OCI-M2 (cell line): ENCODE measurements around the gene ANKS1B.

Experiments
- DNase-seq: peaks from one replicate; lab custom pipeline; 2025; ENCODE audit not compliant: unreplicated experiment; lab: John Stamatoyannopoulos, UW

Gene ANKS1B

GRCh38 chr12:98743362-98743953 lies 1241.3 kb downstream of the ANKS1B start:
- DNase-seq = no peak

- no peak for DNase-seq
Observed at GRCh38 chr12:98741556-98742265, 1243.0 kb downstream of the ANKS1B start.

- DNase-seq = no peak
Observed at GRCh38 chr12:98741196-98741555, 1243.6 kb downstream of the ANKS1B start.

GRCh38 chr12:98740751-98741150 lies 1244.0 kb downstream of the ANKS1B start:
- DNase-seq = no peak

GRCh38 chr12:98738539-98738938 lies 1246.2 kb downstream of the ANKS1B start:
- DNase-seq = no peak

- no peak for DNase-seq
Observed at GRCh38 chr12:98738002-98738401, 1246.7 kb downstream of the ANKS1B start.

- no peak for DNase-seq
Observed at GRCh38 chr12:98737322-98737712, 1247.4 kb downstream of the ANKS1B start.

- no peak for DNase-seq
Observed at GRCh38 chr12:98736352-98737321, 1248.1 kb downstream of the ANKS1B start.

- DNase-seq = no peak
Observed at GRCh38 chr12:98735821-98736220, 1248.9 kb downstream of the ANKS1B start.

- no peak for DNase-seq
Observed at GRCh38 chr12:98733667-98734350, 1250.9 kb downstream of the ANKS1B start.

GRCh38 chr12:98730412-98730811 lies 1254.3 kb downstream of the ANKS1B start:
- no peak for DNase-seq

- no peak for DNase-seq
Observed at GRCh38 chr12:98727196-98727595, 1257.5 kb downstream of the ANKS1B start.

GRCh38 chr12:98725476-98726247 lies 1259.1 kb downstream of the ANKS1B start:
- no peak for DNase-seq

GRCh38 chr12:98724384-98725155 lies 1260.2 kb downstream of the ANKS1B start:
- no peak for DNase-seq

GRCh38 chr12:98721204-98721702 lies 1263.5 kb downstream of the ANKS1B start:
- no peak for DNase-seq

- no peak for DNase-seq
Observed at GRCh38 chr12:98719515-98720504, 1264.9 kb downstream of the ANKS1B start.

- DNase-seq = no peak
Observed at GRCh38 chr12:98714426-98714825, 1270.3 kb downstream of the ANKS1B start.

- no peak for DNase-seq
Observed at GRCh38 chr12:98709022-98709421, 1275.7 kb downstream of the ANKS1B start.
